Stimulated activated effector memory CD8-positive, alpha-beta T cell treated with anti-CD3 and anti-CD28 coated beads, Interleukin-12 subunit alpha, Interleukin-12 subunit beta, amount 100 ng/mL, for 72 hours (primary cell): Measurements from ENCODE around the gene GNAQ.

Experiments used
- ATAC-seq: fragments of 150-1000 bp; cut with Tn5 transposase; 2 replicates; pipeline ENCODE4 v1.10.0; 2021
- DNase-seq, 2 donors: peaks; one replicate each; pipeline ENCODE4 v3.0.0; 2021 to 2022; ENCODE audit warnings: low spot score in 2 of 2
- H3K27ac Mint-ChIP-seq: one replicate; pipeline ENCODE4 v1.8.0; 2022; ENCODE audit warnings: mild to moderate bottlenecking, mixed read lengths
- H3K36me3 Mint-ChIP-seq: one replicate; pipeline ENCODE4 v1.8.0; 2022; ENCODE audit warnings: mild to moderate bottlenecking, mixed read lengths
- H3K4me1 Mint-ChIP-seq: one replicate; pipeline ENCODE4 v1.8.0; 2022; ENCODE audit warnings: mixed read lengths
- H3K4me3 Mint-ChIP-seq: one replicate; pipeline ENCODE4 v1.8.0; 2022; ENCODE audit warnings: mild to moderate bottlenecking, mixed read lengths
- H3K9me3 Mint-ChIP-seq: one replicate; pipeline ENCODE4 v1.8.0; 2022; ENCODE audit warnings: mixed read lengths

The GNAQ gene

DNA sequence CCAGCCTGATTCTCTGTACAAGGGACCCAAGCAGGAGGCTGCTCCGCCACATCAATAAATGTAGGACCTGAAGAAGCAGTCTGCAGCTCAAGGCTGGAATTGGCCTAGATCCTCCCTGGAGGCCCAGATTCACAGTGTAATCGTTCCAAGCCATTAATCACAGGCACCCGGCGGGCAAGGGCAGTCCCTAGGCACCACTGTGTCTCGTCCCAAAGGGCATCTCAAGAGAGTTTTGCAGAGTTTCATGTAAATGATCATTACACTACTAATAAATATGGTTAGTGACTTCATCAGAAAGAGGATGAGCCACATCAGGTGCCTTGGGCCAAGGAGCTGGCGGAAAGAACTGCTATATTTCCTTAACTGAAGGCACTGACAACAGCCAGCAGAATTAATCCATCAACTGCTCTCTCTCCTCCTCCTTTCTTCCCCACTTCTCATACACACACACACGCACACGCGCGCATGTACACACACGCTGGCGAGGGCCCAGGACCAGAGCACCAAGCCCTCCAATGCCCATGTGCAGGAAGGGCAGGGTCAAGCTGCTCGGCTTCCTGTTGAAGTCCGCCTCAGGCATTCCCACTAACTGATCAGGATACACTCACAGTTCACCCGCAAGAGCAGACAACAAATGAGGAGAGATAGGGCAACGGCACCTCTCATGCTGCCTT is 33.9 kb downstream of the GNAQ start:
- Mint-ChIP-seq H3K4me3 (no peak overlapping the region), H3K27ac (no peak overlapping the region), H3K4me1 (peaks cover 14% of the 10 kb centered on the region), H3K9me3 (no peaks in the 10 kb centered on the region), H3K36me3 (no peaks in the 10 kb centered on the region)
- DNase-seq: no peak
- ATAC-seq: no peak

DNA sequence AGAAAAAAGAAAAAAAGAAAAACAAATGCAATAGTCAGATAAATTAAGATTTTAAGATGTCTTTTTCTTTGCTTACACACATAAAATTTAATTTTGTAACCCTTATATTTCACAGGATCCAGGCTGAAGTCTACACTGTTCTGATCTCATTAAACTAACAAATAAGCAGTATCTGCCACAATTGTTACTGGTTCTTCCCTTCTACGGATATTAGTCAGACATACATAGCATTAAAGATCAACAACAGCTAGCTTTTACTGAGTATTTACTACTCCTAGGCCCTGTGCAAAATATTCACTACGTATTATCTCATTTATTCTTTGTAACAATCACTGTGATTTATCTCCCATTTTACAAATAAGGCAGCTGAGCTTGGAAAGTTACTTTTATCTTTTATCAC is 34.9 kb downstream of the GNAQ start:
- Mint-ChIP-seq H3K9me3 (no peaks in the 10 kb centered on the region), H3K36me3 (no peaks in the 10 kb centered on the region), H3K4me3 (no peak overlapping the region), H3K27ac (no peak overlapping the region), H3K4me1 (peaks cover 8% of the 10 kb centered on the region)
- DNase-seq (no peak), ATAC-seq (no peak)

DNA sequence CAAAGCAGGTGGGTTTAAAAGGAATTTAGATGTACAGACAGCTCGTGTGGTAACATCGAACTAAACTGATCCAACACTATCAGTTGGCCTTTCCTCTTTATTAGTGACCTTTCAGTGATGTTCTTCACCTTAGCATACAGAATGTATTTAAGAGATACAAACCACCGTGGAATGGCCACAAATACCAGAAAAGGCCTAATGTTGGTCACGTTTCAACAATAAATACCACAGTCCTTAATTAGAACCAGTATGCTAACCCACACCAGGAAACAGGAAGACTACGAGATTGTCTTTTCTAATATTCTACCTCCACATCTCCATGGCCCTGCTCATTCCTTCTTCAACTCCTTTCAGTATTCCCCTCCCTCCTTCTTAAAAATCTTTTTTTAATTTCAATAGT is 40.4 kb downstream of the GNAQ start:
- H3K36me3 Mint-ChIP-seq: no peaks in the 10 kb centered on the region
- no peaks in the 10 kb centered on the region for H3K9me3 Mint-ChIP-seq
- H3K4me3 Mint-ChIP-seq: no peak overlapping the region
- DNase-seq (no peak), ATAC-seq (no peak)
- no peak overlapping the region for H3K27ac Mint-ChIP-seq
- H3K4me1 Mint-ChIP-seq: peaks cover 10% of the 10 kb centered on the region

- H3K27ac Mint-ChIP-seq: no peak overlapping the region
- H3K4me1 Mint-ChIP-seq: peaks cover 14% of the 10 kb centered on the region
- DNase-seq: no peak
- ATAC-seq: no peak
- H3K4me3 Mint-ChIP-seq: no peak overlapping the region
- H3K36me3 Mint-ChIP-seq: no peaks in the 10 kb centered on the region
- H3K9me3 Mint-ChIP-seq: no peaks in the 10 kb centered on the region
Measured at GRCh38 chr9:77989909-77990308, 41.7 kb downstream of the GNAQ start.

DNA sequence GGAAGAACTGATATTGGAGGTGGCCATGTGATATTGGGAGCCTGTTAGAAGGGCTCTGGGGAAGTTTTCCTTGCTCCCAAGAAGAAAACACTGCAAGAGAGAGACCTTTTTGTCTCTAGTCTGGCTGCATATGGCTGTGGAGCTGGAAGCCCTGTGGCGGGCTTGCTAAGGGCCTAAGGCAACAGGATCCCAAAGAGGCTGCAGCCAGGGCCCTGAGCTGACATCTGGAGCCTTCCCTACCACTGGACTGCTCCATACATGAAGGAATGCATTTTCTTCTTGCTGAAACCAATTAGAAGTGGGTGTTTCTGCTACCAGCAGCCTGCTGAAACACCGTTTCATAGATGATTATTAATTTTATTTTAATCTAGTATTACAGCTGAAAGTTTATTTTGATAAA is 42.2 kb downstream of the GNAQ start:
- Mint-ChIP-seq H3K36me3 (no peaks in the 10 kb centered on the region), H3K9me3 (no peaks in the 10 kb centered on the region), H3K4me1 (peaks cover 14% of the 10 kb centered on the region), H3K27ac (no peak overlapping the region), H3K4me3 (no peak overlapping the region)
- ATAC-seq (no peak), DNase-seq (no peak)

GRCh38 chr9:77988630-77989029 is 43.0 kb downstream of the GNAQ start:
- Mint-ChIP-seq H3K9me3 (no peaks in the 10 kb centered on the region), H3K36me3 (no peaks in the 10 kb centered on the region), H3K27ac (no peak overlapping the region), H3K4me1 (peaks cover 15% of the 10 kb centered on the region), H3K4me3 (no peak overlapping the region)
- no peak for ATAC-seq
- DNase-seq: no peak

GRCh38 chr9:77987880-77988525 is 43.6 kb downstream of the GNAQ start:
- no peaks in the 10 kb centered on the region for H3K36me3 Mint-ChIP-seq

GRCh38 chr9:77987081-77987656 is 44.4 kb downstream of the GNAQ start:
- H3K9me3 Mint-ChIP-seq: no peaks in the 10 kb centered on the region
- no peaks in the 10 kb centered on the region for H3K36me3 Mint-ChIP-seq
- ATAC-seq (no peak), DNase-seq (no peak)
- no peak overlapping the region for H3K4me3 Mint-ChIP-seq
- no peak overlapping the region for H3K27ac Mint-ChIP-seq
- H3K4me1 Mint-ChIP-seq: peaks cover 20% of the 10 kb centered on the region

More at GRCh38 chr9:77987880-77988525, 43.6 kb downstream of the GNAQ start:
- DNase-seq (no peak), ATAC-seq (no peak)
- peaks cover 20% of the 10 kb centered on the region for H3K4me1 Mint-ChIP-seq
- H3K27ac Mint-ChIP-seq: no peak overlapping the region
- H3K9me3 Mint-ChIP-seq: no peaks in the 10 kb centered on the region
- H3K4me3 Mint-ChIP-seq: no peak overlapping the region

DNA sequence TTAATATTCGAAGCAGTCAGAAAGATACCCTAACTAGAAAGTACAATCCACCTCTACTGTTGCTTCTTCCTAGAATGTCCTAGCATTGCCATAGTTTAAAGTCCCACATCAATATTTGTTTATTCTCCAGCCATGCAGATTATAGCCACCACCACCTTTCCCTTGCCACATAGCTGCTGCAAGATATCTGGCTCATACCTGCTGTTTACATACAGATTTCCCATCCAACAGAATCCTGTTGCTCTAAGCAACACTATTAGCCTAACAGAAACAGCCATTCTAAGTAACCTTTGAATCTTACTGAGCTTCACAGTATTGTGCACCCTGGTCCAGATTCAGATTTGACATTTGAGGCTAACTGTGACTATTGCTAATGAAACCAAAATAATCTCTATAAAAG is 45.6 kb downstream of the GNAQ start:
- H3K27ac Mint-ChIP-seq: peak overlapping the region; percentile 11
- H3K9me3 Mint-ChIP-seq: no peaks in the 10 kb centered on the region
- H3K4me1 Mint-ChIP-seq: peaks cover 32% of the 10 kb centered on the region
- no peaks in the 10 kb centered on the region for H3K36me3 Mint-ChIP-seq
- H3K4me3 Mint-ChIP-seq: no peak overlapping the region
- no peak for ATAC-seq
- DNase-seq: no peak

GRCh38 chr9:77983320-77983662 is 48.3 kb downstream of the GNAQ start:
- DNase-seq (no peak), ATAC-seq (peak; percentile 33)
- Mint-ChIP-seq H3K4me3 (no peak overlapping the region), H3K4me1 (peaks cover 46% of the 10 kb centered on the region), H3K27ac (no peak overlapping the region), H3K9me3 (no peaks in the 10 kb centered on the region), H3K36me3 (no peaks in the 10 kb centered on the region)

DNA sequence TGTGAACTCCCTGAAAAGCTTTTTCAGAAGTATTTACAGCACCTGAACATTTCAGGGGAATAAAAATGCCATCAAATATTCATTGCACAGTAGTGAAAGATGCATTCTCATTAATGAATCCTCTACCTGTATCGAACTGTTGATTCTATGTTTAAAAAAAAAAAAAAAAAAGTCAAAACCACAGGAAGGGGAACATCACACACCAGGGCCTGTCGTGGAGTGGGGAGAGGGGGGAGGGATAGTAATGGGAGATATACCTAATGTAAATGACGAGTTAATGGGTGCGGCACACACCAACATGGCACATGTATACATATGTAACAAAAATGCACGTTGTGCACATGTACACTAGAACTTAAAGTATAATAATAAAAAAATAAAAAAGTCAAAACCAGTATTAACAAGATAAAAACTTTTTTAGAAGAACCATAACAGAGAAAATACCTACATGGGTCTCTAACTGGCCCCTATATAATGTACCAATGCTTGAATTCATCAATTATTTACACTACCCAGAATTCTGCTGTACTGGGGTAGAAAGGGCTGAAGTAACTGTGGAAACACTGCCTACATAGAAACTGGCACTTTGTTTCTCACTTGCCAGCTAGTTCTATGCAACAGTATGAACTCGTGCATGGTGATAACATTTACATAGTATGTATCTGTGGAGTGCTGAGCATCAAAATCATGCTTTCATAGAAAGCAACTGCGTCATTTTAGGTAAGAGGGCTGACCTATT is 48.9 kb downstream of the GNAQ start:
- no peaks in the 10 kb centered on the region for H3K36me3 Mint-ChIP-seq
- H3K27ac Mint-ChIP-seq: no peak overlapping the region
- peaks cover 47% of the 10 kb centered on the region for H3K4me1 Mint-ChIP-seq
- ATAC-seq (no peak), DNase-seq (no peak)
- H3K4me3 Mint-ChIP-seq: no peak overlapping the region
- no peaks in the 10 kb centered on the region for H3K9me3 Mint-ChIP-seq

GRCh38 chr9:77981907-77982306 is 49.7 kb downstream of the GNAQ start:
- no peak for ATAC-seq
- Mint-ChIP-seq H3K4me3 (no peak overlapping the region), H3K36me3 (no peaks in the 10 kb centered on the region), H3K4me1 (peaks cover 54% of the 10 kb centered on the region), H3K9me3 (no peaks in the 10 kb centered on the region), H3K27ac (no peak overlapping the region)
- DNase-seq: no peak

DNA sequence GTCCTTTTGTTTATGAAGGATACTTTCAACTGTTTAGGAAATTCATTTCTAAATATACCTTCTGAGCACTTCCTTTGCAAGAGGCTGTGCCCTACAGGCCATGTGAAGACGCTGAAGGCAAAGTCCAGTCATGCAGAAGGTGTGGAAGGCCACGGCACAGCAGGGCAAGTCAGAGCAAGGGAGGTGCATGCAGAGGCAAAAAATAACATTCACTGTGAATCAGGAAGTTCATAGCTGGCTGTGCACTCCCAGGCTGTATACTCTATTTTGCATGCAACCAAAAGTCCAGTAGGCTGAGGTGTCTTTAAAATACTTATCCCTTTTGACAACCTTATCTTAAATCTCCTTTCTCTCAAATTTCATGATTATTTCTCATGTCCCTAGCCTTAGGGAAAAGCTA is 50.3 kb downstream of the GNAQ start:
- Mint-ChIP-seq H3K36me3 (no peaks in the 10 kb centered on the region), H3K4me1 (peaks cover 52% of the 10 kb centered on the region), H3K27ac (no peak overlapping the region), H3K4me3 (no peak overlapping the region), H3K9me3 (no peaks in the 10 kb centered on the region)
- DNase-seq (no peak), ATAC-seq (no peak)

- H3K4me1 Mint-ChIP-seq: peaks cover 46% of the 10 kb centered on the region
Measured at GRCh38 chr9:77980622-77981021, 51.0 kb downstream of the GNAQ start.

GRCh38 chr9:77978086-77978781 is 53.4 kb downstream of the GNAQ start:
- Mint-ChIP-seq H3K36me3 (no peaks in the 10 kb centered on the region), H3K4me3 (peak overlapping the region; percentile 36), H3K27ac (peak overlapping the region; percentile 59), H3K4me1 (peaks cover 41% of the 10 kb centered on the region), H3K9me3 (no peaks in the 10 kb centered on the region)
- ATAC-seq: peak; percentile 94
- DNase-seq: no peak

More at GRCh38 chr9:77980622-77981021, 51.0 kb downstream of the GNAQ start:
- ATAC-seq: no peak
- no peaks in the 10 kb centered on the region for H3K36me3 Mint-ChIP-seq
- DNase-seq: no peak
- H3K4me3 Mint-ChIP-seq: no peak overlapping the region
- no peak overlapping the region for H3K27ac Mint-ChIP-seq
- H3K9me3 Mint-ChIP-seq: no peaks in the 10 kb centered on the region
